GM18870 (cell line): ENCODE results near the gene BPIFA3.
"Not testable (repeated sequence)": the region's sequence is repeated elsewhere in the genome, so short reads cannot be mapped to it uniquely, and the experiment has no call there.

Experiments used
- ATAC-seq: cut with Tn5 transposase; IDR thresholded peaks from one replicate; pipeline ENCODE4 v1.9.1; 2021; ENCODE audit warnings: moderate library complexity; ENCODE audit not compliant: unreplicated experiment

BPIFA3 gene

DNA sequence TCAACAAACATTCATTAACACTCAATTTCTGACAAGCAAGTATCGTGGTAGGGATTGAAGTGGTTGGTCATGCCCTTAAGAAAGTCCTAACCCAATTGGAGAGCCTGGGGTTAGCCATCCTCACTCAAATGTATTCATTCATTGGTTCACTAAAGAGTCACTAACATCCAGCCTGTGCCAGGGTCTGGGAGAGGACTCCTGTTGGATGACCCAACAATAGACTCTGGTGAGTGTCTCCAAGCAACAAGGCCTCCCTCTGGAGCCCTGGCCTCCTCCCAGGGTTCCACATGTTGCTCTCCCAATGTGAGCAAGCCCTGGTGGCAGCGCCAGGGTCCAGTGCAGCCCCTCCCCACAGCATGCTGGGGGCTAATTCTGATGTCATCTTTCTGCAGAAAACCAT, at the start of gene BPIFA3:
TSS of gene BPIFA3 (plus strand) at position 301 of the 400 bp plus-strand sequence. CDS start 185 bp downstream, outside the sequence.
- ATAC-seq: no peak

DNA sequence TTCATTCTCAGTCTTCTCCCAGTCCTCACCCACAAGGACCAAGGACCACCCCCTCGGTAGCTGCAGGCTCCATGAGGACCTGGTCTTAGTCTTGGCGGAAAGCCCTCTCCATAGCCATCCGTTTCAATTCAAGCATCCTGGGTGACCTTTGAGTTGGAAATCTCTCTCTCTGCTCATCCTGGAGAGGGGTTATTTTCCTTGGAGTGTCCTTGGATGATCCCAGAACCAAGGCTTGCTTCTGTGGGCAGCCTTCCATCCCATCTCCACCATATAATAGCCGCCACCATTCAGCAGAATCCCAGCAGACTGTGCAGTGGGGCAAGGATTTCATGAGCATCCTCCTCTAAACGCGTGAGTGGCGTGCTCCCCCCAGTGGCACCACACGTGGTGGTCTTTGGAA, 49.3 kb upstream of the BPIFA3 start, which contains the start of gene BPIFA2:
TSS of gene BPIFA2 (plus strand) at position 301 of the 400 bp plus-strand sequence. CDS start 987 bp downstream, outside the sequence.
- ATAC-seq: no peak

DNA sequence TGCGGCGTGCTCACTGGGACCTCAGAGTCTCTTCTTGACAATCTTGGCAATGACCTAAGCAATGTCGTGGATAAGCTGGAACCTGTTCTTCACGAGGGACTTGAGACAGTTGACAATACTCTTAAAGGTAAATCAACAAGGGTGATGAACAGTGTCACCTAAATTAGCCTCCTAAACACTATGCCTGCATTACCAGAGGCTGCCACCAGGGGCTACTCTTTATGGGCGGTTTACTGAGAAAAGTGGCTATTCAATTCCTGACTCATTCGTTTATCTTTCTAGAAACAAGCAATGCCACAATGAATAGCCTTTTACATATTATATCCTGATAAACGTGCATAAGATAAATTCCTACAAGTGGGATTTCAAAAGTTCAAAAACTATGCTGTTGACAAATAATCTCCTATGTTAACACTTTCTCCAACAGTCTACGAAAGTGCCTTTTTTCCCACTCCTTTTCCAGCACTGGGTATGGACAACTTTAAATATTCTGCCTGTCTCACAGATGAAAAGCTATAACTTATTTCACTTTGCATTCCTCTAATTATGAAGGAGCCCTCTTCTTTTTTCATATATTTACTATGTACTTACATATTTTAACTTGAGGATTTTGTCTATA, 47.9 kb upstream of the BPIFA3 start:
- ATAC-seq: no peak

DNA sequence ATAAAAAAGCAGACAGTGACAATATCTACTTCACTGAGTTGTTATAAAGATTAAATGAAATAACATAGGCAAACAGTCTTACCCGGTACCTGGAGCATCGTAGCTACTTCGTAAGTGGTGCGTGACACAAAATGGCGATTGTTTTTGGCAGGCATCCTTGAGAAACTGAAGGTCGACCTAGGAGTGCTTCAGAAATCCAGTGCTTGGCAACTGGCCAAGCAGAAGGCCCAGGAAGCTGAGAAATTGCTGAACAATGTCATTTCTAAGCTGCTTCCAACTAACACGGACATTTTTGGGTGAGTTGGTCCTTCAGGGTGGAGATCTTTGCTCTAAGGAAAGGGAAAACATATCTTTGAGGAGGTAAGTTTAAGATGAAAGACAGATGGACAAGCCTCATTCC, 44.4 kb upstream of the BPIFA3 start:
- ATAC-seq: no peak

DNA sequence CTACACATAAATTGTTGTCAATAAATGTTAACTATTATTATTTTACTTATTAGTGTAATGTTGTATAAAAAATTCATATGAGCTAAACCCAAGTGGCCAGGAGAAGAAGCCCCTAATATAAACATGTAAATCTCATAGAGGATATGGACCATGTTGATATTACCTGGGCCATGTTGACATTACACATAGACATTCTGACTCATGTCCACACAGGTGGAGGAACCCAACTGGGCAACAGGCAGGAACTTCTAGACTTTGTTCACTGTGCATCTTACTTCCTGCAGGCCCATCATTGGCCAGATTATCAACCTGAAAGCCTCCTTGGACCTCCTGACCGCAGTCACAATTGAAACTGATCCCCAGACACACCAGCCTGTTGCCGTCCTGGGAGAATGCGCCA, 42.0 kb upstream of the BPIFA3 start:
- no peak for ATAC-seq

DNA sequence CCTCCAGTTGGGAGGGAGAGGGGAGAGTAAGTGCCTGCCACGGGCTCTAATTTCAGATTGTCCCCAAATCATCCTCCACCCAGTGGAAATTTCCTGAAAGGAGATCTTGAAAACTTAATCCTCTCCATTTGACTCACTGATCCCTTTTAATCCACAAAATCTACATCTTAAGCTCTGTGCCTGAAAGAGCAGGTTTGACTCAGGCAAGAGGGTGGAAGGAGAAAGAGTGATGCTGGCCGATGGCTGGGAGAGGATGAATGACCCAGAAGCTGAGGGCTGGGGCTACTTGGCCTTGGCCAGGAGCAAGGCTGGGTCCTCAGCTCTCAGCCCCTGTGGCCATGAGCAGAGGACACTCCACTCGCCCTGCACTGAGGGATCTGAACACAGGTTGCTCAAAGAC, 41.1 kb upstream of the BPIFA3 start:
- no peak for ATAC-seq

DNA sequence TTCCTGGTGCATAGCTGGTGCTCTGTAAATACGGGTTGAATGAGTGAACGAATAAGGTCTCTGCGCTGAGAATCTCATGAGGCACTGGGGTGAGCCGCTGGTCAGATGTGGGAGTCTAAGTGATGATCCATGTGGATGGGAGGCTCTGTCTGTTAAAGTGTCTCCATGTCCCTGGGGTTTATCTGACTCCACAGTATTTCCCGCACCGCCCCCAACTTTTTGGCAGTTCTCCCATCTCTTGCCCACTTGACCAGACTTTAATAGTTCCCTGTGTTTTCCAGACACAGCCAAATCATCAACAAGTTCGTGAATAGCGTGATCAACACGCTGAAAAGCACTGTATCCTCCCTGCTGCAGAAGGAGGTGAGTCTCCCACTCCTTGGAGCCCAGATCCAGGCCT, 39.3 kb upstream of the BPIFA3 start:
- ATAC-seq: no peak

DNA sequence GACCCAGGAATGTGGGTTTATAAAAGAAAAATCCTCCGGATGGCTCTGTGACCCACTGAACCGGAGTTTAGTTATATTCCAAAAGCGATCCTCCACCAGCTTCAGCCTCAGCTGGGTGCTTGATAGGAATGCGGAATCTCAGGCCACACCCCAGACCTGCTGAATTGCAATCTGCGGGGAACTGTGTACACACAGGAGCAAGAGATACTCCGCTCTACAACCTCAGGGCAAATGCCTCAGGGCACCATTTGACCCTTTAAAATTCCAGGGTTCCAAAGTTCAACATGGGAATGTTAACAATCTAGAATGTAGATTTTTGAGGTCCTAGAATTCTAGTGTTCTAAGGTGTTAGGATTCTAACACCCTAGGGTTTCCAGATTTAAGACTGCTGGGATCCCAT, 38.4 kb upstream of the BPIFA3 start:
- ATAC-seq: no peak

DNA sequence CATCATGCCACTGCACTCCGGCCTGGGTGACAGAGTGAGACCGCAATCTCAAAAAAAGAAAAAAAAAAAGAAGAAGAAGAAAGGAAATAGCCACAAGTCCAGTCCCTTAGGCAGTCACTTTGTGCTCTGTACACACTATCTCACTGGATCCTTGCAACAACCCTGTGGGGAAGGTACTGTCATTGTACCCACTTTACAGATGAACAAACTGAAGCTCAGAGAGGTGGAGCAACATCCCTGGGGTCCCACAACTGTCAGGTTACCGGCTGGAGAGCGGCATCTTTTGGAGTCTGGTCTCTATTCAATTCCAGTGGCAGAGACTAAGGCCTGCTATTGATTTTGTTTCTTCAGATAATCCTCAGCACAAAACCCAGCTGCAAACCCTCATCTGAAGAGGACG, 37.0 kb upstream of the BPIFA3 start:
- ATAC-seq: no peak

DNA sequence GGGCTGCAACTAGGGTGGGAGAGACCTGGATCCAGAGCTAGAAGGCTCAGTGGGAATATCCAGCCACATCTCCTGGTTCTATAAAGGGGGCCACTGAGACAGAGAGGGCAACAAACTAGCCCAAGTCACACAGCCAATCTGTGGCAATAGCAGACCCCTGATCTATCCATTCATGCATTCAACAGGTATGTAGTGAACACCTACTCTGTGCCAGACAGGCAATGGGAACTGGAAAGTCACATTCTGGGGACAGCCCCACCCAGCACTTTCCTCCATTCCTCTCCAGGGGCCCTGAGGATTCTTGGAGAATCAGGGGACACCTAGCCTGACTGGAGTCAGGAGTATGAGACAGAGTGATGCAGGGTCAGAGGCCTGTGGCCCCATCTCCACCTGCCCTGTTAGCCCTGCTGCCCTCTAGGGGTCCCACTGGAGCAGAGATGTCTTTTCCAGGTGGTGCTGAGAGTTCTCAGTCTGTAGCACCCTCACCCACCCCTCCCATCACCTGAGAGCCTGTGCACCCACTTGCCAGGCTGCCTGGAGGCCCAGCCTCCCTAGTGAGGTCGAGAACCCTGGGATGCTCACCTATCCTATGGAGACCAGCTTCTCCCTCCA, 35.6 kb upstream of the BPIFA3 start:
- ATAC-seq: no peak

DNA sequence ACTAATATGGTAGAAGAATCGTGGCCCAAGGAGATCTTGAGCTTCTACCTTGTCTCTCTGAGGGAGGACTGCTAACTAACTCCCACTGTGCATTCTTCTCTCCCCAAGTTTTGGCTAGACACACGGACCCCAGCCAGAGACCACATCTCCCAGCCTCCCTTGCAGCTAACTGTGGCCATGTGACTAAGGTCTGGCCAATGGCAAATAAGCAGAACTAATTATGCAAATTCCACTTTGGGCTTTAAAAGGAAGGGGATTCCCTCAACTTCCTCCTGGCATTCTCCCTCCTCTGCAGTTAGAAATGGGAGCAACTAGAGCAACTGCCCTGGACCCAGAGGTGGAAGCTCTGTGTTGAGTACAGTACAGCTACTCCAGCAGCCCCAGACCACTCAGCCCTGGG, 33.8 kb upstream of the BPIFA3 start:
- no peak for ATAC-seq

DNA sequence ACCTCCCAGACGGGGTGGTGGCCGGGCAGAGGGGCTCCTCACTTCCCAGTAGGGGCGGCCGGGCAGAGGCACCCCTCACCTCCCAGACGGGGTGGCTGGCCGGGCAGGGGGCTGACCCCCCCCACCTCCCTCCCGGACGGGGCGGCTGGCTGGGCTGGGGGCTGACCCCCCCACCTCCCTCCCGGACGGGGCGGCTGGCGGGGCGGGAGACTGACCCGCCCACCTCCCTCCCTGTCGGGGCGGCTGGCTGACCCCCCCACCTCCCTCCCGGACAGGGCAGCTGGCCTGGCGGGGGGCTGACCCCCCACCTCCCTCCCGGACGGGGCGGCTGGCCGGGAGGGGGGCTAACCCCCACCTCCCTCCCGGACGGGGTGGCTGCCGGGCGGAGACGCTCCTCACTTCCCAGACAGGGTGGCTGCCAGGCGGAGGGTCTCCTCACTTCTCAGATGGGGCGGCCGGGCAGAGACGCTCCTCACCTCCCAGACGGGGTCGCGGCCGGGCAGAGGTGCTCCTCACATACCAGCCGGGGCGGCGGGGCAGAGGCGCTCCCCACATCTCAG, 32.0 kb upstream of the BPIFA3 start:
- not testable (repeated sequence) for ATAC-seq

DNA sequence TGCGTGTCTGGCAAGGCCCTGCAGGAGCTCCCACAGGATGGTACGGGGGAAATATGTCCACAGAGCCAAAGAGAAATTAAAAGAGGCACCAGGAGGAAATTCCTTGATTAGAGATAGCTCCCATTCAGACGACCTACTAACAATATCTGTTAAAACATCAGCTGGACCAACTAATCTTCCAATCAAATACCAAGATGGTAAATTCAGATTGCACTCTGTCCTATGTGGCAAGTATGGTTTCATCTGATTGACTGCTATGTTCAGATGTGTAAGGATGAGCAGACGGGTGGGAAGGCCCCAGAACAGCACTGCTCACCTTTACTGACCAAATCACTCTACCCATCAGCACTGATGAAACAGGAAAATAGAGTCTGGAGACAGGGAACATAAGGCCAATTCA, 29.7 kb upstream of the BPIFA3 start:
- no peak for ATAC-seq

DNA sequence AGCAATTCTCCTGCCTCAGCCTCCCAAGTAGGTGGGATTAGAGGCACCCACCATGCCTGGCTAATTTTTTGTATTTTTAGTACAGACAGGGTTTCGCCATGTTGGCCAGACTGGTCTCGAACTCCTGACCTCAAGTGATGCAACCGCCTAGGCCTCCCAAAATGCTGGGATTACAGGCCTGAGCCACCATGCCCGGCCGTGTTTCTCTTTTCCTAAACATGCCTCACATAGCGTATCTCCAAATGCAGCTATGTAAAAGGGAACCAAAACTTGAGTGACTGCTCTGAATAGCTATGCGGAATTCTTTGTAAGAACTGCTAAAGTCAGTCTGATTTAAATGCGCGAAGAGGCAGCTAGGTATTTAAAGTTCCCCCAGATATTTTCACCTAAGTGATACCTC, 28.7 kb upstream of the BPIFA3 start:
- no peak for ATAC-seq

DNA sequence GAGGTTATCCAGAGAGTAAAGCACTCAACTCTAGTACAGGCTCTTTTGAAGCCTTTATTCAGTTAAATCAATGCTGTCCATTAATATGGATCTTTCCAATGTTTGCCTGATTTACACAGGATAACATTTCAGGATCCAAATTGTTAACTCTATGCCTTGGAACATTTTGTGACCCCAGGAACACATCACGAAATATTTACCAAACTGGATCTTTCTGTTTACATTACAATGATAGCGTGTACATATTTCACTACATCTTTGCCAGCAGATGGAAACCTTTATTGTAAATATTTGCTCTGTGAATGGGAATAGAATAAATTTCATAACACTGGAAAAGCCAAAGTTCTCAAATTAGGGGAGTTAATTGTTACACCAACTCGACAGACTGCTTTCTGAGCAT, 25.7 kb upstream of the BPIFA3 start:
- no peak for ATAC-seq

DNA sequence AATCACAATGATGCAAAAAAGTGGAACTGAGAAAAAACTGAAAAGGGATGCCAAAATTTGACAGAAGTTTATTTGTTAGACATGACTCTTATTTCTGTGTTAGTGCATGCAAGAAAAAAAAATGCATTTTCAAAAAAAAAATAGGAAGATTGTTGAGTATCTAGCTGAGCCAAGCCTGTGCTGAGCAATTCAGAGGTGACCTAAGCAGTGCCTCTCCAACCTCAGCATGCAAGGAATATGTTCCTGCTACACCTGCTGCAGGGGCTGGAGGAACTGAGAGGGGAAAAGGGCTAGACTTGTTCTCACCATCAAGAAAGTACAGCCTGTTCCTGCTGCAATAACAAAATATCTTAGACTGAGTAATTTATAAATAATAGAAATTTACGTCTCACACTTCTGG, 25.2 kb upstream of the BPIFA3 start:
- ATAC-seq: no peak

DNA sequence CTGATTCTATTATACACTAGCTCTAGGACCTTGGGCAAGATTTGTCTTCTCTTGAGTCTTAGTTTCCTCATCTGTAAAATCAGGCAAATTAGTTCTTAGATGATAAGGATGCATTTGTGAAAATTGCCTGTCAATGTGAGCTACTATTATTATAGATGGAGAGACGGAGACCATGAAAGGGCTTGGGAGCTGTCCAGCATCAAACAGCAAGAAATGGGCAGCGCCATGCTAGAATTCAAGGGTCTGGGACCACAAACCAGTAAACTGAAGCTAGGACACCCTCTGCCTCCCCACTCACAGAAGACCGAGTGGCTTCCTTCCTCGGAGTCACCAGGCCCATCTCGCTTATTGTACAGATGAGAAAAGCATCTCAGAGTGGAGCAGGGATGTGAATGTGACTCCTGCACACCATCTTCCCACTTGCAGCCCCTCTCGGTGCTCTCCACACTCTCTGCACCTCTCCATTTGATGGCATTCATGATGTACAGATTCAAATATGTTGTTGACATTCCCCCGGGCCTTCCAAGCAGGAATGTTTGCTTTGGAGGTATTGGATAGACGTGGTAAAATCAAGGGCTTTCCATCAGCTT, 24.1 kb upstream of the BPIFA3 start:
- ATAC-seq: no peak

DNA sequence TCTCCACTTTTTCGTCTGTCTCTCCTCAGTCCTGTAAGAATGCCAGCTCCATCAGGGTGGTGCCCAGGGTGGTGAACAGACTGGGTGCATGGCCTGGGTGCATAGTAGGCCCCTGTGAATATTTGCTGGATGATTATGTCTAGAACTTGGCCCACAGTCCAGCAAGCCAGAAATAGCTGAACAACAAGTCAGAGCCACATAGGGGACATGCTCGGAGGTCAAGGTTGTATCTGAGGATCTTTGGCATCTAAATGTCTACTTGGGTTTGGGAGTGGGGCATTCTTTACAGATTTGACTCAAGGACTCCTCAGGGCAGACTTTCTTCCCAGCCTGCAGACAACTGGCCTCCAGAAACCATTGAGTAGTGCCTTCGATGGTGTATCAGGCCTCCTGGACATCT, 18.1 kb upstream of the BPIFA3 start:
- no peak for ATAC-seq

DNA sequence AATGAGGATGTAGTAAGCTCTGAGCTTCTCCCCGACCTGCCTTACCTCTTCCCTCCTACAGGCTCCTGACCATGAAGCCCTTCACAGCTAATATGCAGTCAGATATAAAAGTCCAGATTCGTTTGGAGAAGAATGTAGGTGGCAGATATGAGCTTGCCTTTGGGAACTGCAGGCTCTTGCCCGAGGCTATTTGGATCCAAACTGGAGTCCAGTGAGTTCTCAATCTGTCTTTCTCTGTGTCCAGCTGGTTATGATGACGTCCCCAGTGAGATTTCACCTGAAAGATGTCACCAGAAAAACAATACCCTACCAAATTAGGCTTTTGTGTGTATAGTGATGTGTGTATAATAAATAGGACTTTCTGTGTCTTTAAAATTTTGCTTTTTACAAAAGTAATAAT, 14.7 kb upstream of the BPIFA3 start:
- no peak for ATAC-seq

DNA sequence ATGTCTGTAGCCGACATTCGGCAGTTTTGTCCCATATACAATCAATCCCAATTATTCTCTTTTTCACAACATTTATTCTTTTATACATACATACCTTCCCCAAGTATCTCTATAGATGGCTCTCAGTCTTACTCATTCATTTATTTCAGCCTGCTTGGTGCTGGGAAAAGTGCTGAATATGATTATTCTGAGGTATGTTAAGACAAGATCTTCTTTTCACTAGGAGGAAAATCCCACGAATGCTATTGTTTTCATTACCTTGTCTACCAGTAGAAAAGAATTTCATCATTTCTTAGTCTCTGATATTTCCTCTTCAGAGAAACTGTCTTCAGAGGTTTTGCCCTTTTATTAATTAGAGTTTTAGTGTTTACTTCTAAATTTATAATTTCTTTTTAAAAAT, 13.7 kb upstream of the BPIFA3 start:
- ATAC-seq: no peak

DNA sequence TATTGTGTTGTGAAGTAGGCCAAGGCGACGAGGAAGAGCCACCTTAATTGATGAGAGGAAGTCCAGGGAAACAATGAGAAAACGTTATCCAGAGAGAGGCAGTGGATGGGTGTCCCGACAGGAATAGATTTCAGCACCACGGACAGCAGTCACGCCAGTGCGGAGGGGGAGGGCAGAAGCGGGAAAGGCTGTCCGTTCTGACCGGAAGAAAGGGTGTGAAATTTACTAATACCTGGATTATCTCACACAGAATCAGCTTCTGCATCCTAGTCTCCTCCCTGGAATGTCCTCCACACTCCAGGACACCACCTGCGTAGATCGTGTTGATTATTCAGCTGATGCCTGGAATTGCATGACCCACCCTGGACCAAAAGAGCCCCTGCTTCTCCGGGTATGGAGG, 7.4 kb upstream of the BPIFA3 start:
- no peak for ATAC-seq

DNA sequence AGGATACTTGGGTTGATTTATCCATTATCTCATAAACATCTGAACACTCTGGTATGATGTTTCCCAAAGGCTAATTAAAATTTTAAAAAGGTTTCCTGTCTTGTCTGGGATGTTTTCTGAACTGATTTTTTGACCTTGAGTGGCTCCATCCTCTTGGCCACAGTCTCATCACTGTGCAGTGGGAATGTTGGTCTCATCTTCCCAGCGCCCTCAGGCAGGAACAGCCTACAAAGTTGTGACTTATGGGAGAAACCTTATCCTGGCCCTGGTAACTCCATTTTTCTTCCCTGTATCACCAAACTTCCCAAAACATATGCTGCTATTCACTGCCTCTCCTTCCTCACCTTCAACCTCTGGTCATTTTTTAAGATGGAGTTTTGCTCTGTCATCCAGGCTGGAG, 6.8 kb upstream of the BPIFA3 start:
- ATAC-seq: no peak
